MCF 10A (cell line): ENCODE measurements around the gene BUD31. TPM values are rescaled to one million over a fixed set of nuclear protein-coding genes. Genes with fewer than 3 reads are reported as not detected.
"Not testable (repeated sequence)": the region's sequence is repeated elsewhere in the genome, so short reads cannot be mapped to it uniquely, and the experiment has no call there.

Source experiments
- BruUV-seq: library from RNA; stranded (reverse); fragments of 400-500 nt; replicated peaks from 2 replicates; lab custom pipeline; 2021; lab: Mats Ljungman, UMichigan
- CTCF ChIA-PET: fragments of 300-600 bp; sonication (Branson Sonifier 250); formaldehyde crosslinking; extraction: SDS; loops from one replicate; lab custom pipeline; 2021; ENCODE audit warnings: antibody characterized with exemption, inconsistent platforms; lab: Yijun Ruan, JAX
- POLR2A ChIA-PET: fragments of 300-600, 350-650 bp; sonication (Branson Sonifier 250); formaldehyde crosslinking; extraction: SDS; loops from one replicate; lab custom pipeline; 2020; ENCODE audit warnings: antibody characterized with exemption, inconsistent platforms; lab: Yijun Ruan, JAX
- DNase-seq: peaks from one replicate; pipeline ENCODE4 v3.0.0-alpha.2; 2018; ENCODE audit not compliant: unreplicated experiment
- H3K27ac Mint-ChIP-seq: one replicate; pipeline ENCODE4 v1.8.0; 2022; ENCODE audit warnings: mild to moderate bottlenecking, low read depth, mixed read lengths; ENCODE audit not compliant: unreplicated experiment
- H3K27me3 Mint-ChIP-seq: one replicate; pipeline ENCODE4 v1.8.0; 2022; ENCODE audit warnings: mixed read lengths; ENCODE audit not compliant: insufficient read depth, unreplicated experiment
- H3K36me3 Mint-ChIP-seq: one replicate; pipeline ENCODE4 v1.8.0; 2022; ENCODE audit warnings: mild to moderate bottlenecking, moderate library complexity, mixed read lengths; ENCODE audit not compliant: insufficient read depth, unreplicated experiment
- H3K4me1 Mint-ChIP-seq: one replicate; pipeline ENCODE4 v1.8.0; 2022; ENCODE audit warnings: mixed read lengths; ENCODE audit not compliant: insufficient read depth, unreplicated experiment
- H3K4me3 Mint-ChIP-seq: one replicate; pipeline ENCODE4 v1.8.0; 2022; ENCODE audit warnings: mild to moderate bottlenecking, moderate library complexity, mixed read lengths; ENCODE audit not compliant: unreplicated experiment
- H3K9me3 Mint-ChIP-seq: one replicate; pipeline ENCODE4 v1.8.0; 2022; ENCODE audit warnings: mixed read lengths; ENCODE audit not compliant: unreplicated experiment
- intact Hi-C: fragments of 100-400 bp; cut with micrococcal nuclease; formaldehyde crosslinking; loops from 2 replicates; pipeline ENCODE4 v1.14.1; 2022
- total RNA-seq: library from RNA; stranded (reverse); gene quantifications from 2 replicates; pipeline ENCODE4 v1.2.3, GENCODE V29; 2022
- TF ChIP-seq, protein P1 (sequence below): fragments of 200-600 bp; IDR thresholded peaks from one replicate; pipeline ENCODE4 v1.8.0; 2022; ENCODE audit warnings: antibody characterized with exemption, mild to moderate bottlenecking; ENCODE audit not compliant: unreplicated experiment

BUD31 gene
- total RNA-seq, 1 experiment from 2014 or later, result 224 TPM

- Mint-ChIP-seq H3K4me1 (peaks cover 14% of the 10 kb centered on the region), H3K36me3 (peaks cover 31% of the 10 kb centered on the region), H3K4me3 (peak overlapping the region; percentile 70), H3K9me3 (no peaks in the 10 kb centered on the region), H3K27me3 (no peaks in the 10 kb centered on the region), H3K27ac (peak overlapping the region; percentile 39)
- BruUV-seq, result no TSS peak
- TF ChIP-seq, protein P1, sequence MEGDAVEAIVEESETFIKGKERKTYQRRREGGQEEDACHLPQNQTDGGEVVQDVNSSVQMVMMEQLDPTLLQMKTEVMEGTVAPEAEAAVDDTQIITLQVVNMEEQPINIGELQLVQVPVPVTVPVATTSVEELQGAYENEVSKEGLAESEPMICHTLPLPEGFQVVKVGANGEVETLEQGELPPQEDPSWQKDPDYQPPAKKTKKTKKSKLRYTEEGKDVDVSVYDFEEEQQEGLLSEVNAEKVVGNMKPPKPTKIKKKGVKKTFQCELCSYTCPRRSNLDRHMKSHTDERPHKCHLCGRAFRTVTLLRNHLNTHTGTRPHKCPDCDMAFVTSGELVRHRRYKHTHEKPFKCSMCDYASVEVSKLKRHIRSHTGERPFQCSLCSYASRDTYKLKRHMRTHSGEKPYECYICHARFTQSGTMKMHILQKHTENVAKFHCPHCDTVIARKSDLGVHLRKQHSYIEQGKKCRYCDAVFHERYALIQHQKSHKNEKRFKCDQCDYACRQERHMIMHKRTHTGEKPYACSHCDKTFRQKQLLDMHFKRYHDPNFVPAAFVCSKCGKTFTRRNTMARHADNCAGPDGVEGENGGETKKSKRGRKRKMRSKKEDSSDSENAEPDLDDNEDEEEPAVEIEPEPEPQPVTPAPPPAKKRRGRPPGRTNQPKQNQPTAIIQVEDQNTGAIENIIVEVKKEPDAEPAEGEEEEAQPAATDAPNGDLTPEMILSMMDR, result no peak
- POLR2A ChIA-PET, result interaction anchor here (0.6 to 3.8 kb wide), 6 partner anchors 26 to 184 kb away, joined by 3 to 46 read pairs (median 3); partner anchors contain the start of genes BUD31 and PDAP1
- CTCF ChIA-PET, result interaction anchor here (0.6 to 1.0 kb wide), 3 partner anchors 28 to 36 kb away, joined by 3 to 4 read pairs (median 3); no protein-coding TSS in a partner anchor
- DNase-seq, result peak; percentile 88
- intact Hi-C loops, result no loop called here
Measured at GRCh38 chr7:99375070-99375807, 33.5 kb upstream of the BUD31 start.

GRCh38 chr7:99379043-99379577 lies 29.7 kb upstream of the BUD31 start:
- Mint-ChIP-seq H3K4me1 (peaks cover 18% of the 10 kb centered on the region), H3K27me3 (no peaks in the 10 kb centered on the region), H3K9me3 (no peaks in the 10 kb centered on the region), H3K36me3 (peaks cover 36% of the 10 kb centered on the region), H3K4me3 (peak overlapping the region; percentile 55), H3K27ac (peak overlapping the region; percentile 79)
- intact Hi-C loops, result loop anchor here (2.0 kb wide), 1 partner anchor 30 kb away; the partner anchor contains the start of genes BUD31 and PDAP1
- ChIA-PET POLR2A (interaction anchor here (0.6 to 2.9 kb wide), 8 partner anchors 11 to 380 kb away, joined by 3 to 36 read pairs (median 3); partner anchors contain the start of genes BUD31 and PDAP1), CTCF (interaction anchor here (1.1 kb wide), 1 partner anchor 35 kb away, joined by 4 read pairs; no protein-coding TSS in a partner anchor)
- peak; percentile 92 for DNase-seq
- no TSS peak for BruUV-seq
- TF ChIP-seq, protein P1, result no peak

GRCh38 chr7:99379693-99380031 lies 29.1 kb upstream of the BUD31 start:
- H3K4me3 Mint-ChIP-seq, result peak overlapping the region; percentile 55
- peaks cover 18% of the 10 kb centered on the region for H3K4me1 Mint-ChIP-seq
- POLR2A ChIA-PET, result interaction anchor here (0.6 to 2.9 kb wide), 7 partner anchors 10 to 50 kb away, joined by 3 to 36 read pairs (median 3); partner anchors contain the start of genes BUD31 and PDAP1
- CTCF ChIA-PET, result interaction anchor here (1.1 kb wide), 1 partner anchor 34 kb away, joined by 4 read pairs; no protein-coding TSS in a partner anchor
- H3K9me3 Mint-ChIP-seq, DNase-seq, H3K27me3 Mint-ChIP-seq: not testable (repeated sequence)
- H3K27ac Mint-ChIP-seq, result peak overlapping the region; percentile 79
- BruUV-seq, result TSS peak; percentile 4
- H3K36me3 Mint-ChIP-seq, result peaks cover 36% of the 10 kb centered on the region
- intact Hi-C loops, result loop anchor here (2.0 kb wide), 1 partner anchor 29 kb away; the partner anchor contains the start of genes BUD31 and PDAP1

DNA sequence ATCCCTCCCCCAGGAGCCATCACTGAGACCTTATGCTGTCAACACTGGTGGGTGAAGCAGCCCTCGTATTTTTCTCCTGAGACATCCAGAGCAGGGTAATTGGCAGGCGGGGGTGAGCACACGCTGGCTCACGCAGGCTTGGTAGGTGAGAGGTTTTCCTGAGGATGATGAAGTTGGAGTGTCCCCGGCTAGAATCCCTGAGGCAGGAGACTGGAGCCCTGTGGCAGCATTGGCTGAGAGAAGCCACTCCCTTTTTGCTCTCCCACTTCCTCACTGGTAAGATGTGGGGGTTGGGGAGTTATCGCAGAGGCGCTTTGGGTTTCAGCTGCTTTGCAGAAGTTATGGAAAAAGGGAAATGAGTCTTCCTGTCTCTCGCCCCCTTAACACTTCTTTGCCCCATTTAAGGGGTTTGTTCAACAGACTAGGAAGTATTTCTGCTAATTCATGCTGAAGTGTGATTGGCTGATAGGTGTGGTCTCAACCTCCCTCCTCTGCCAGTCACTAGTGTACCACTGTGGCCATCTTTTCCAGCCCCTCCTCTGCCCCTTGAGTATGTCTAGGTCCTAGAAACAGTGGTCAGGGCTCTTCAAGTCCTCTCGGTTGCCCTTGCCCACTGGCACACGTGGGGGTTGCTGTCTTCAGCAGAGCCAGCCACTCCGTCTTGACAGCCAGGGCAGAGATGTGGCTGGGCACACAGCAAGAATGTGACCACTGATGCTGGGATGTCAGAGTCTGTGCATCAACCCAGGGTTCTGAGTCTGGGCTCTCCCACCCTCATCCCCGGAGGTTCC lies 28.5 kb upstream of the BUD31 start:
- peaks cover 36% of the 10 kb centered on the region for H3K36me3 Mint-ChIP-seq
- ChIA-PET CTCF (interaction anchor here (0.6 to 1.1 kb wide), 3 partner anchors 10 to 44 kb away, joined by 3 to 4 read pairs (median 3); no protein-coding TSS in a partner anchor), POLR2A (interaction anchor here (0.9 to 2.9 kb wide), 3 partner anchors 10 to 28 kb away, joined by 3 to 36 read pairs (median 6); partner anchors contain the start of genes BUD31 and PDAP1)
- H3K27me3 Mint-ChIP-seq, result no peaks in the 10 kb centered on the region
- H3K9me3 Mint-ChIP-seq, result no peaks in the 10 kb centered on the region
- peak; percentile 52 for DNase-seq
- intact Hi-C loops, result no loop called here
- TF ChIP-seq, protein P1, result no peak
- no TSS peak for BruUV-seq
- H3K27ac Mint-ChIP-seq, result peak overlapping the region; percentile 79
- peaks cover 18% of the 10 kb centered on the region for H3K4me1 Mint-ChIP-seq
- peak overlapping the region; percentile 55 for H3K4me3 Mint-ChIP-seq
